HEK293 (cell line): ENCODE results near the gene MED29.

Source experiments
- ZNF747 ChIP-seq: fragments of 450-650 bp; formaldehyde crosslinking; IDR thresholded peaks from 2 replicates; pipeline ENCODE4 v1.5.1; 2016; ENCODE audit warnings: missing biosample characterization, missing genetic modification characterization
- ZSCAN30 ChIP-seq: fragments of 450-650 bp; IDR thresholded peaks from 2 replicates; pipeline ENCODE4 v1.5.1; 2018; ENCODE audit warnings: missing biosample characterization, mild to moderate bottlenecking, missing genetic modification characterization, moderate library complexity
- TF ChIP-seq, protein P1 (sequence below): fragments of 450-650 bp; formaldehyde crosslinking; IDR thresholded peaks from 2 replicates; pipeline ENCODE4 v1.5.1; 2016; ENCODE audit warnings: missing biosample characterization, missing genetic modification characterization
- TF ChIP-seq, protein P2 (sequence below): fragments of 450-650 bp; formaldehyde crosslinking; conservative IDR thresholded peaks from 2 replicates; pipeline ENCODE4 v1.5.1; 2016; ENCODE audit warnings: low read depth, missing biosample characterization, missing genetic modification characterization

DNA sequence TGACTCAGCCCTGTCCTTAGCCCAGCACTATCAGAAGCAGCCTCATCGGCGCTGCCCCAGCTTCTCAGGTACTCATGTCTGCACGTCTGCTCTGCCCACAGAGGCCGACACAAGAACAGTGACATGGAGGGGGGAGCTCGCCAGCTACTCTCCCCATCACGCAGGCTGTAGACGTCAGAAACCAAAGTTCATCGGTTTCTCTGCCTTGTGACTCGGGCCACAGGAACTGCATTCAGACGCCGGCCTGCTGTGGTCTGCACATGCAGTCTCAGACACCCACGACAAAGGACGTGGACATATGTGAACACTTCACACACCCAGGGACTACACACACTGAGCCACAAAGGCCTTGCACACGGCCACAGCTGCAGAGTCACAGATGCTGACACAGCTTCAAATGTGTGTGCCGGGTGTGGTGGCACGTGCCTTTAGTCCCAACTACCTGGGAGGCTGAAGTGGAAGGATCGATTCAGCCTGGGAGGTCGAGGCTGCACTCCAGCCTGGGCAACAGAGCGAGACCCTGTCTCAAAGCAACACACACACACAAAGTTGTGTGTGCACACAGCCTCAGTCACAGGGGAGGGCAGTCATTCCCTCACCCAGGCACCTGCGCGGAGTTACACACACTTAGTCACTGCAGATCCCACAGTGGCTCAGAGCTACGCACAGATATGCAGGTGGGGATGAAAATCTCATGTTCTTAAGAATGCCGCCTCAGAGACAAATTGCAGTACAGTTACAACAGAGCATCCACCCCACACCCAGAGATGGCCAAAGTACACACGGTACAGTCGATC, 10.6 kb downstream of the MED29 start:
- TF ChIP-seq, protein P1, sequence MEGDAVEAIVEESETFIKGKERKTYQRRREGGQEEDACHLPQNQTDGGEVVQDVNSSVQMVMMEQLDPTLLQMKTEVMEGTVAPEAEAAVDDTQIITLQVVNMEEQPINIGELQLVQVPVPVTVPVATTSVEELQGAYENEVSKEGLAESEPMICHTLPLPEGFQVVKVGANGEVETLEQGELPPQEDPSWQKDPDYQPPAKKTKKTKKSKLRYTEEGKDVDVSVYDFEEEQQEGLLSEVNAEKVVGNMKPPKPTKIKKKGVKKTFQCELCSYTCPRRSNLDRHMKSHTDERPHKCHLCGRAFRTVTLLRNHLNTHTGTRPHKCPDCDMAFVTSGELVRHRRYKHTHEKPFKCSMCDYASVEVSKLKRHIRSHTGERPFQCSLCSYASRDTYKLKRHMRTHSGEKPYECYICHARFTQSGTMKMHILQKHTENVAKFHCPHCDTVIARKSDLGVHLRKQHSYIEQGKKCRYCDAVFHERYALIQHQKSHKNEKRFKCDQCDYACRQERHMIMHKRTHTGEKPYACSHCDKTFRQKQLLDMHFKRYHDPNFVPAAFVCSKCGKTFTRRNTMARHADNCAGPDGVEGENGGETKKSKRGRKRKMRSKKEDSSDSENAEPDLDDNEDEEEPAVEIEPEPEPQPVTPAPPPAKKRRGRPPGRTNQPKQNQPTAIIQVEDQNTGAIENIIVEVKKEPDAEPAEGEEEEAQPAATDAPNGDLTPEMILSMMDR (tag by site-specific recombination) = no peak
- TF ChIP-seq ZSCAN30 = no peak
- TF ChIP-seq, protein P2, sequence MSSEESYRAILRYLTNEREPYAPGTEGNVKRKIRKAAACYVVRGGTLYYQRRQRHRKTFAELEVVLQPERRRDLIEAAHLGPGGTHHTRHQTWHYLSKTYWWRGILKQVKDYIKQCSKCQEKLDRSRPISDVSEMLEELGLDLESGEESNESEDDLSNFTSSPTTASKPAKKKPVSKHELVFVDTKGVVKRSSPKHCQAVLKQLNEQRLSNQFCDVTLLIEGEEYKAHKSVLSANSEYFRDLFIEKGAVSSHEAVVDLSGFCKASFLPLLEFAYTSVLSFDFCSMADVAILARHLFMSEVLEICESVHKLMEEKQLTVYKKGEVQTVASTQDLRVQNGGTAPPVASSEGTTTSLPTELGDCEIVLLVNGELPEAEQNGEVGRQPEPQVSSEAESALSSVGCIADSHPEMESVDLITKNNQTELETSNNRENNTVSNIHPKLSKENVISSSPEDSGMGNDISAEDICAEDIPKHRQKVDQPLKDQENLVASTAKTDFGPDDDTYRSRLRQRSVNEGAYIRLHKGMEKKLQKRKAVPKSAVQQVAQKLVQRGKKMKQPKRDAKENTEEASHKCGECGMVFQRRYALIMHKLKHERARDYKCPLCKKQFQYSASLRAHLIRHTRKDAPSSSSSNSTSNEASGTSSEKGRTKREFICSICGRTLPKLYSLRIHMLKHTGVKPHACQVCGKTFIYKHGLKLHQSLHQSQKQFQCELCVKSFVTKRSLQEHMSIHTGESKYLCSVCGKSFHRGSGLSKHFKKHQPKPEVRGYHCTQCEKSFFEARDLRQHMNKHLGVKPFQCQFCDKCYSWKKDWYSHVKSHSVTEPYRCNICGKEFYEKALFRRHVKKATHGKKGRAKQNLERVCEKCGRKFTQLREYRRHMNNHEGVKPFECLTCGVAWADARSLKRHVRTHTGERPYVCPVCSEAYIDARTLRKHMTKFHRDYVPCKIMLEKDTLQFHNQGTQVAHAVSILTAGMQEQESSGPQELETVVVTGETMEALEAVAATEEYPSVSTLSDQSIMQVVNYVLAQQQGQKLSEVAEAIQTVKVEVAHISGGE (tag by site-specific recombination) = no peak
- TF ChIP-seq ZNF747 (tag by site-specific recombination) = no peak
